ENCODE measurements around the gene RIN3.

GRCh38 chr14:92491782-92492181 is 21.8 kb upstream of the RIN3 start:
- TF ChIP-seq CTCF (IDR thresholded peaks at IDR 0.05), result no peak
- TF ChIP-seq POLR2A (IDR thresholded peaks at IDR 0.05), result no peak
